Peyer's patch (tissue), 4 donors: Measurements from ENCODE around the gene VSTM2B.

Experiments
- CTCF ChIP-seq, 6 experiments: fragments of 450-650 bp in 4 of 6; fragments of 200-600 bp in 2 of 6; sonication (generic) in 1 of 6; IDR thresholded peaks; one replicate each; pipeline ENCODE4 v1.5.1; 2017 to 2019; ENCODE audit warnings: antibody characterized with exemption in 6 of 6, mild to moderate bottlenecking in 3 of 6, moderate library complexity in 1 of 6
- POLR2A ChIP-seq, 2 donors: fragments of 450-650 bp; IDR thresholded peaks; one replicate each; pipeline ENCODE4 v1.5.1; 2017; ENCODE audit warnings: antibody characterized with exemption in 2 of 2, mild to moderate bottlenecking in 2 of 2, moderate library complexity in 2 of 2

- TF ChIP-seq CTCF (IDR thresholded peaks at IDR 0.05) (no peak), POLR2A (IDR thresholded peaks at IDR 0.05) (no peak)
Measured at GRCh38 chr19:29535984-29536508, 10.3 kb downstream of the VSTM2B start.
